Stimulated activated CD8-positive, alpha-beta memory T cell treated with anti-CD3 and anti-CD28 coated beads, Interleukin-12 subunit alpha, Interleukin-12 subunit beta, amount 100 ng/mL, for 24 hours (primary cell): ENCODE data around the gene FIBCD1.
"Not testable (repeated sequence)": the region's sequence is repeated elsewhere in the genome, so short reads cannot be mapped to it uniquely, and the experiment has no call there.

ENCODE experiments used
- DNase-seq: peaks from one replicate; pipeline ENCODE4 v3.0.0-alpha.2; 2020; ENCODE audit errors: extremely low read depth

The FIBCD1 gene

DNA sequence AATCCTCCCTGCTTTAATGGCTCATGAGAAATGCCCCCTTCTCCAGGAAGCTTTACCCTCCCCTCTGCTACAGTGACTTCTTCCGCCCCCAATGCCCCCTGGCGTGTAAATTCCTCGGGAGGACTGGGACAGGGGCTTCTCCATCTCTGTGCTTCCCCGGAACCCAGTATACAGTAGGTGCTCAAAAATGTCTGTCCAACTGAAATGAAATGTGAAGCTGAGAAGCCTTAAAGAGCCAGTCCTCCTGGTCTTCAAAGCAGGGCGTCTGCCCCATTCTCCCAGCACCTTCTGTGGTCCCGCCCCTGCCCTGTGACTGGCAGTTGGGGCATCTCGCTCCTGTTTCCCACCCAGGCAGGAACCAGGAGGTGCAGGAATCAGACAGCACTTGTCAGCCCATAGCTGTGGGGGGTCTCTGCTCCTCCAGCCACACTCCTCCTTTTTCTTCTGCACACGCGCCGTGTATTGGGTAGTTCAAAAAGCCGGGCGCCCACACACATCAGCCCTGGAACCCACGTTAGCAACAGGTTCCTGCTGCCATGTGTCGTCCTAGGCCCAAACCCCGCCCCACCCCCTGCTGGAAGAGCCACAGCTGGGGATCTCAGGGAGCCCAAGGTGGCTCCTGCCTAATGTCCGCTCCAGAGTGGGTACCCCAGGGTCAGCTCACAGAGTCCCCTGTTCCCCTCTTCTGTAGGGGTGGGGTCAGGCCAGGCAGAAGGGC is 16.0 kb downstream of the FIBCD1 start:
- DNase-seq = no peak

DNA sequence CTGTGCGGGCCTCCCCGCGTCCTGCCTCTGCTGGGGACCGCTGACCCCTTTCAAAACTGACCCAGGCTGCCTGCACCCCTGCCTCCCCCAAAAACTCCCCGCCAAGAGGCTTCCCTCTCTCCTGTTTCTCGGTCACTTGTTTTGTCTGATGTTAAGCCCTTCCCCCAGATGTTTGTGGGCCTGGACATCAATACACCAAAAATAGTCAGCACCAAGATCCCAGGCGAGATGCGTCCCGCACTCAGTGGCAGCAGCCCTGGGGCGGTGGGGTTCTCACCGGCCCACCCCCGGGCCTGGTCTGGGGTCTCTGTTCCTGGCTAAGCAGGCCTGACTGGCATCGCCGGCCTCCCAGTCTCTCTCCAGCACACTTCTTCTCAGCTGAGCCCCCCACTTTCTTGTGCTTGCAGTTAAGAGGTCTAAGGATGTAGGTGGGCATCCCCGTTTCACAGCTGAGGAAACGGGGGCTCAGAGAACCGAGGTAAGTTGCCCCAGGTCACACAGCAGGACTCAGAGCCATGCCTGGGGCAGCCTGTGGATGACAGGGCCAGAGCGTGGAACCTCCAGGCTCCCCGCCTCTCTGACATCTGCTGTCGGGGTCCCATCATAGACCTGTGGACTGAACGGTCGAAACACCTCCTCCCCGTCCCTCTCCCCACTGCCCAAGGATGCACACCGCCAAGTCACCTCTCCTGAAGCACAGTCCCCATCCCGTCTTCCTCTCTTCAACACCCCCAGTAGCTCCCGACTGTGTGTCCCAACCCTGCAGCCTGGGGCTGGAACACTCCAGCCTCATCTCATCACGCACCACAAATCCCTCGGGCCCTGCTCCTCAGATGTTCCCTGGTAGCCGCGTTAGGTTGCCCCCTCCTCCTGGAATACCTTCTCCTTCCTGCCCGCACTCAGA is 16.8 kb downstream of the FIBCD1 start:
- no peak for DNase-seq

GRCh38 chr9:130921300-130921988 is 17.6 kb downstream of the FIBCD1 start:
- no peak for DNase-seq

GRCh38 chr9:130920762-130921299 is 18.2 kb downstream of the FIBCD1 start:
- DNase-seq = no peak

DNA sequence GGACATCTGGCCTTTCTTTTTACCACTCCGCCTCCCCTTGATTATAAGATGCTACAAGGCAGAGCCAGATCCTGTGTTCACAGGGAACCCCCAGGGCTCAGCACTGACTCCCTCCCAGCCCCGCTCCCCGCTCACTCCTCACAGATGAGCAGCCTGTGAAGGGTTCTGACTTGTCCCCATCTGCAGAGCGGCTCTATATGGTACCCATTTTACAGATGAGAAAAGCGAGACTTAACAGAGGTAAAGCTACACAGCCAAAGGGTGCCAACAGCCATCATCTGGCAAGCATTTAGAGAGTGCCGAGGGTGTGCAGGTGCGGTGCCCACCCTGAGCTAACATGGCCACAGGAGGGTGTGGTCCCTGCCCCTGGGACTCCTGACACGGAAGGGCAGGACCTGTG is 18.8 kb downstream of the FIBCD1 start:
- DNase-seq = no peak

- no peak for DNase-seq
Measured at GRCh38 chr9:130919559-130920145, 19.4 kb downstream of the FIBCD1 start.

- no peak for DNase-seq
Measured at GRCh38 chr9:130918826-130919558, 20.1 kb downstream of the FIBCD1 start.

DNA sequence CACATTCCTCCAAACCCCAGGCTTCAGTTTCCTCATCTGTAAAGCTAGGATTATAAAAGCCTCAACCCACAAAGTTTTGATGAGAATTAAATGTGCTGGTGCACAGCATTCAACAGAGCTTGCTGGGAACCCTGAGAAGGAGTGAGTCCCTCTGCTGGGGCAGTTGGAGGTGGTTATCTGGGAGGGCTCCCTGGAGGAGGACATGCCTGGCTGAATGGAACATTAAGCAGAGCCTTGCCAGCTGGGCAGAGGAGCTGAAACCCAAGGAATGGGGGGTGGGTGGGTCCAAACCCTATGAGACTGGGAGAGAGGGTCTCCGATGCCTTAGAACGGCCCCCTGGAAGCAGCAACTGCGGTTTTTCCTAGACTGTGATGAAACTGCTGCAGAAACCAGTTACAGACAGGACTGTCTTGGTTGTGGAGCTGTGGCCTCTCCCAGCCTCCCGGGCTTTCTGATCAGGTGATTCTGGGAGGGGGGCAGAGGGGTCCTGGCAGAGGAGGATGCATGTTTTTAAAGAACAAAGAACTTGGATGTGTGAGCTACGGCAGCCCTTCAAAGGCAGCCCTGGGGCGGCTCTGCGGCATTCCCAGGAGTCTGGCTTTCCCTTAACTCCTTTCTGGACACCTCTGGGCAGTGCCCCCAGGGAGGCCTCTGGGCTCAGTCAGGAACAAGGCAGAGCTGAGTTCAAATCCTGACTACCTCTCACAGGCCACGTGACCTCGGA is 20.8 kb downstream of the FIBCD1 start:
- DNase-seq = no peak

- no peak for DNase-seq
Measured at GRCh38 chr9:130917168-130917960, 21.7 kb downstream of the FIBCD1 start.

GRCh38 chr9:130915096-130915447 is 24.0 kb downstream of the FIBCD1 start:
- DNase-seq = no peak

- DNase-seq = no peak
Measured at GRCh38 chr9:130914417-130915095, 24.5 kb downstream of the FIBCD1 start.

- no peak for DNase-seq
Measured at GRCh38 chr9:130913599-130914416, 25.2 kb downstream of the FIBCD1 start.

DNA sequence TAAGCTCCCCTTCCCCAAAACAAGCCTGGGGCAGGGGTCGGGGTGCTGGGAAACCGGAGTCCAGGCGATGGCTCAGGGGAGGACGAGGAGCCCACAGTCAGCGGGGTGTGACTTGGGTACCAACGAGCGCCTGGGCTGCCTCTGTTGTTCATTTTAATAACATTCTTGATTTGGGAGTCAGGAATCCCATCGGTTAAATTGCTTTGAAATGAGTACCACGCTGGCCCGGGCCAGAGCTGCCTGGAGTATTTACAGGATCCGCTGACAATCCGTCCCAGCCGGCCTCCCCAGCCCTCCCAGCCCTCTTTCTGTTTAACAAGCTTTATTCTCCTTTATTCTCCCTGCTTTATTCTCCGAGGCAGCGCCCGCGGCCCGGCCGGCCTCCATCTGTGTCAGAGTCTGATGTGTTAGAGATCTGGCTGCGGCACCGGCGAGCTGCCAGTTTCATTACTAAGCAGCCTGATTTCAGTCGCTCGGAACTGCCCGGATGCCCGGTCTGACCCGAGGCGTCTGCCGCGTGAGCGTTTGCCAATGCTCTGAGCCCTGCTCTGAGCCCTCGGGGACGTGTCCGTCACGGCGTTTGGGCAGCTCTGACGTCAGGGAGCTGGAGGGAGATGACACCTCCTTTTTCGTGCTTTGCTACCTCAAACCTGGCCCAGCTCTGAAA is 26.0 kb downstream of the FIBCD1 start:
- no peak for DNase-seq

DNA sequence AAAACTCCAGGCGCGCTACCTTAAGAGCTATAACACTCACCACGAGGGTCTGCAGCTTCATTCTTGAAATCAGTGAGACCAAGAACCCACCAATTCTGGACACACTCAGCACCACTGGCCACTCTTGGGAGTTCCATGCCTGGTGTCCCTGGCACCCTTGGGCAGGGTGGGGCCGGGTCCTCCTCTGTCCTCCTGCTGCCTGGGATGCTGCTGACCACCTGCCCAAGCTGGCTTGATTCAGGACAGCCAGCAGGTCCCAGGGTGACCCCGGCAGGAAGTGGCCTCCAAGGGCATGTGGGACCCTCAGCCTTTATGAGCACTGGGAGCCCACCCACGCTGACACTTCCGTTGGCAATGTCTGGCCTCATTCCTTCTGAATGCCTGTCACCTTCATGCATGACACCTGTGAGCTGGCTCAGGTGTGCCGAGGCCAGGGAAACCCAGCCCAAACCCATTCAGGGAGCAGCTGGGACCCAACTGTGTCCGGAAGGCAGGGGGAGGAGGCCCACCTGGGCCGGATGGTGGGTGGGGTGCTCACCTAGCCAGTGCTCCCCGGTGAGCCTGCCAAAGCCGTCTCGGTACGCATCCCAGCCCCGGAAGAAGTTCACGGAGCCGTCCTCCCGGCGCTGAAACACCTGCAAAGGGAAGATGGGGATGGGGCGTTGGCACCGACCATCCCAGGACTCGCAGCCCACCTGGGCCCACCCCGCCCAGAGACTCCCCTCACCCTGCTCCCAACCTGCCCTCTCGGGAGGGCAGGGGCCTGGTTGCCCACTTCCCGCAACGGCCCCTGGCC is 27.6 kb downstream of the FIBCD1 start:
- DNase-seq = no peak

DNA sequence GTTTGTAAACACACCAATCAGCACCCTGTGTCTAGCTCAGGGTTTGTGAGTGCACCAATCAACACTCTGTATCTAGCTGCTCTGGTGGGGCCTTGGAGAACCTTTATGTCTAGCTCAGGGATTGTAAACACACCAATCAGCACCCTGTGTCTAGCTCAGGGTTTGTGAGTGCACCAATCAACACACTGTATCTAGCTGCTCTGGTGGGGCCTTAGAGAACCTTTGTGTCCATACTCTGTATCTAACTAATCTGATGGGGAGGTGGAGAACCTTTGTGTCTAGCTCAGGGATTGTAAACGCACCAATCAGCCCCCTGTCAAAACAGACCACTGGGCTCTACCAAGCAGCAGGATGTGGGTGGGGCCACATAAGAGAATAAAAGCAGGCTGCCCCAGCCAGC is 28.4 kb downstream of the FIBCD1 start:
- DNase-seq = not testable (repeated sequence)

GRCh38 chr9:130910041-130910440 is 29.0 kb downstream of the FIBCD1 start:
- DNase-seq = not testable (repeated sequence)

DNA sequence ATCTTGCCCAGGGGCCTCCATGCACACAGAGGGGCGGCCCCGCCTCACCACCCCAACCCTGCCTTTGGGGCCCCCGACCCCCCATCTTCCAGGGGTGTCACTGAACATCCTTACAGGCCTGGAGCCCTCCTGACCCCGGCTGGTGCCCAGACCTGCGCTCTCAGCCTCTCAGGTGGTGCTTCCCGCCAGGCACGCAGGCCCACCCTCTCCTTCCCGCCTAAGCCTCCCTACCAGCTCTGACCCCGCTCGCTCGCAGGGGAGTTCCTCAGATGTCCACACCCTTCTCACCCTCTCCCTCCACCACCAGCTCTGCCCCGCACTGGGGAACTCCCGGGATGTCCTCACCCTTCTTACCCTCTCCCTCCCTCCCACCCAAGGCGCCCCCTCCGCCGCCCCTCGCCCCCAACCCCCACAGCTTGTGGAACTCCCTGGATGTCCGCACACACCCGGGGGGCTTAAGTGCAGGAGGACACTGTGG is 30.1 kb downstream of the FIBCD1 start:
- DNase-seq = no peak
